DMS79 treated with DMSO at 0.1 percent for 48 hours (cell line): ENCODE data around the gene DIABLO.
"Not testable (repeated sequence)": the region's sequence is repeated elsewhere in the genome, so short reads cannot be mapped to it uniquely, and the experiment has no call there.

Experiments used
- DNase-seq: peaks from one replicate; lab custom pipeline; 2025; lab: John Stamatoyannopoulos, UW

Gene DIABLO

GRCh38 chr12:122208073-122208820, 17.6 kb downstream of the DIABLO start:
- DNase-seq = no peak

GRCh38 chr12:122207391-122207790, 18.5 kb downstream of the DIABLO start:
- no peak for DNase-seq

GRCh38 chr12:122206976-122207375, 18.9 kb downstream of the DIABLO start:
- DNase-seq = no peak

- DNase-seq = no peak
Measured at GRCh38 chr12:122206111-122206881, 19.6 kb downstream of the DIABLO start.

- DNase-seq = no peak
Measured at GRCh38 chr12:122205053-122205925, 20.6 kb downstream of the DIABLO start.

- peak; percentile 5 for DNase-seq
Measured at GRCh38 chr12:122204167-122205052, 21.4 kb downstream of the DIABLO start.

GRCh38 chr12:122203301-122204166, 22.3 kb downstream of the DIABLO start, which contains the start of gene B3GNT4:
Gene B3GNT4, plus strand, starts transcription at chr12:122203709. Its CDS starts 910 bp downstream, at chr12:122204619.
- DNase-seq = peak; percentile 44

- DNase-seq = not testable (repeated sequence)
Measured at GRCh38 chr12:122202811-122203210, 23.0 kb downstream of the DIABLO start.

- DNase-seq = no peak
Measured at GRCh38 chr12:122202017-122202416, 23.8 kb downstream of the DIABLO start.

GRCh38 chr12:122201381-122201780, 24.5 kb downstream of the DIABLO start:
- no peak for DNase-seq

- no peak for DNase-seq
Measured at GRCh38 chr12:122200541-122201175, 25.2 kb downstream of the DIABLO start.

GRCh38 chr12:122199484-122200355, 26.1 kb downstream of the DIABLO start:
- no peak for DNase-seq

- DNase-seq = no peak
Measured at GRCh38 chr12:122197612-122197966, 28.3 kb downstream of the DIABLO start.

- DNase-seq = no peak
Measured at GRCh38 chr12:122195405-122195804, 30.4 kb downstream of the DIABLO start.

- no peak for DNase-seq
Measured at GRCh38 chr12:122194804-122195203, 31.0 kb downstream of the DIABLO start.

GRCh38 chr12:122192441-122192840, 33.4 kb downstream of the DIABLO start:
- no peak for DNase-seq

- DNase-seq = peak; percentile 33
Measured at GRCh38 chr12:122190842-122191668, 34.8 kb downstream of the DIABLO start.
